GM10248 (cell line): ENCODE results near the gene IER2.

Experiments
- CTCF ChIA-PET: fragments of 300-600 bp; sonication (Branson Sonifier 250); formaldehyde crosslinking; extraction: SDS; loops from one replicate; lab custom pipeline; 2021; ENCODE audit warnings: antibody characterized with exemption; lab: Yijun Ruan, JAX
- POLR2A ChIA-PET: fragments of 350-650 bp; sonication (Branson Sonifier 250); formaldehyde crosslinking; extraction: SDS; loops from one replicate; lab custom pipeline; 2020; ENCODE audit warnings: antibody characterized with exemption; lab: Yijun Ruan, JAX
- DNase-seq: peaks from one replicate; pipeline ENCODE4 v3.0.0; 2012; ENCODE audit errors: extremely low spot score
- CTCF ChIP-seq: IDR thresholded peaks from 2 replicates; pipeline ENCODE4 v1.5.1; 2012; ENCODE audit warnings: mild to moderate bottlenecking, low read depth; ENCODE audit errors: extremely low read depth, missing control alignments, control extremely low read depth

IER2 gene

GRCh38 chr19:13112555-13112954 is 37.7 kb upstream of the IER2 start:
- POLR2A ChIA-PET = no interaction called here
- CTCF ChIA-PET = interaction anchor here (4.8 kb wide), 1 partner anchor 8 kb away, joined by 25 read pairs; no protein-coding TSS in a partner anchor
- no peak for DNase-seq
- no peak for TF ChIP-seq CTCF

GRCh38 chr19:13115936-13116281 is 34.3 kb upstream of the IER2 start:
- POLR2A ChIA-PET = interaction anchor here (0.5 kb wide), 1 partner anchor 139 kb away, joined by 3 read pairs; no protein-coding TSS in a partner anchor
- CTCF ChIA-PET = interaction anchor here (1.1 to 4.8 kb wide), 3 partner anchors 11 to 138 kb away, joined by 3 to 25 read pairs (median 5); partner anchors contain the start of genes IER2 and STX10
- no peak for DNase-seq
- TF ChIP-seq CTCF = no peak

GRCh38 chr19:13116282-13117175 is 33.7 kb upstream of the IER2 start, which contains the start of gene TRMT1:
TSS of gene TRMT1 (minus strand) at chr19:13116740. CDS start at chr19:13116399, 341 bp downstream.
- POLR2A ChIA-PET = interaction anchor here (0.5 to 1.6 kb wide), 2 partner anchors 36 to 139 kb away, joined by 3 to 10 read pairs; no protein-coding TSS in a partner anchor
- CTCF ChIA-PET = interaction anchor here (0.7 to 4.8 kb wide), 3 partner anchors 12 to 139 kb away, joined by 3 to 25 read pairs (median 5); no protein-coding TSS in a partner anchor
- peak; percentile 93 for DNase-seq
- no peak for TF ChIP-seq CTCF

- POLR2A ChIA-PET = interaction anchor here (0.5 to 1.6 kb wide), 3 partner anchors 13 to 175 kb away, joined by 4 to 10 read pairs (median 9); no protein-coding TSS in a partner anchor
- no peak for TF ChIP-seq CTCF
- no peak for DNase-seq
- CTCF ChIA-PET = interaction anchor here (0.7 to 1.9 kb wide), 5 partner anchors 13 to 152 kb away, joined by 3 to 13 read pairs (median 4); no protein-coding TSS in a partner anchor
Observed at GRCh38 chr19:13117176-13117771, 32.9 kb upstream of the IER2 start.

- peak; percentile 98 for DNase-seq
- ChIA-PET CTCF (interaction anchor here (0.7 to 1.9 kb wide), 6 partner anchors 9 to 153 kb away, joined by 3 to 13 read pairs (median 4); no protein-coding TSS in a partner anchor), POLR2A (interaction anchor here (0.5 to 1.6 kb wide), 5 partner anchors 13 to 175 kb away, joined by 3 to 10 read pairs (median 4); no protein-coding TSS in a partner anchor)
- no peak for TF ChIP-seq CTCF
Observed at GRCh38 chr19:13117772-13118423, 32.3 kb upstream of the IER2 start, which contains the start of gene NACC1. TSS of gene NACC1 (plus strand) at chr19:13118264. CDS start at chr19:13135208, 16,944 bp downstream.
